LoVo (cell line): ENCODE measurements around the gene TANGO6.
A peak's percentile ranks its signal among the peaks of the same experiment; 100 is the strongest.

ENCODE experiments used
- DNase-seq: peaks from one replicate; pipeline ENCODE4 v3.0.0-alpha.2; 2016; ENCODE audit warnings: low spot score

Gene TANGO6

GRCh38 chr16:68866933-68867332, 23.6 kb downstream of the TANGO6 start:
- DNase-seq, result no peak

- no peak for DNase-seq
Observed at GRCh38 chr16:68869492-68870088, 26.3 kb downstream of the TANGO6 start.

- DNase-seq, result peak; percentile 78
Observed at GRCh38 chr16:68873635-68874471, 30.5 kb downstream of the TANGO6 start.

GRCh38 chr16:68875871-68876270, 32.5 kb downstream of the TANGO6 start:
- DNase-seq, result no peak

- DNase-seq, result no peak
Observed at GRCh38 chr16:68883685-68884084, 40.4 kb downstream of the TANGO6 start.

- no peak for DNase-seq
Observed at GRCh38 chr16:68884401-68884800, 41.1 kb downstream of the TANGO6 start.

- no peak for DNase-seq
Observed at GRCh38 chr16:68884861-68885720, 41.8 kb downstream of the TANGO6 start.

- no peak for DNase-seq
Observed at GRCh38 chr16:68887107-68887506, 43.8 kb downstream of the TANGO6 start.

- DNase-seq, result no peak
Observed at GRCh38 chr16:68889508-68890150, 46.3 kb downstream of the TANGO6 start.

- DNase-seq, result no peak
Observed at GRCh38 chr16:68892214-68892613, 48.9 kb downstream of the TANGO6 start.

- DNase-seq, result no peak
Observed at GRCh38 chr16:68892898-68893297, 49.6 kb downstream of the TANGO6 start.

- DNase-seq, result no peak
Observed at GRCh38 chr16:68893710-68894705, 50.7 kb downstream of the TANGO6 start.

- no peak for DNase-seq
Observed at GRCh38 chr16:68894714-68895113, 51.4 kb downstream of the TANGO6 start.

- DNase-seq, result no peak
Observed at GRCh38 chr16:68898026-68898425, 54.7 kb downstream of the TANGO6 start.

- DNase-seq, result no peak
Observed at GRCh38 chr16:68900009-68900408, 56.7 kb downstream of the TANGO6 start.

- DNase-seq, result peak; percentile 46
Observed at GRCh38 chr16:68902003-68902968, 59.0 kb downstream of the TANGO6 start.

GRCh38 chr16:68902969-68903345, 59.6 kb downstream of the TANGO6 start:
- DNase-seq, result no peak

GRCh38 chr16:68907297-68907696, 64.0 kb downstream of the TANGO6 start:
- no peak for DNase-seq

- peak; percentile 30 for DNase-seq
Observed at GRCh38 chr16:68907781-68908181, 64.5 kb downstream of the TANGO6 start.
